Measurements from ENCODE around the gene TAAR1. TPM values are rescaled to one million over a fixed set of nuclear protein-coding genes. Genes with fewer than 3 reads are reported as not detected.
"Not testable (repeated sequence)": the region's sequence is repeated elsewhere in the genome, so short reads cannot be mapped to it uniquely, and the experiment has no call there.

Gene TAAR1
- total RNA-seq, 1 experiment from 2014 or later = not detected

- not testable (repeated sequence) for DNase-seq; H3K27me3 ChIP-seq (ENCODE audit: control insufficient read depth, insufficient read depth, low read length); H3K36me3 ChIP-seq (replicated peaks; ENCODE audit: control insufficient read depth, insufficient read depth, low read length); H3K4me3 ChIP-seq (ENCODE audit: insufficient read depth, low read depth, low read length)
Measured at GRCh38 chr6:132635288-132635687, 23.7 kb downstream of the TAAR1 start.

- DNase-seq = no peak
- Histone ChIP-seq H3K27me3 (ENCODE audit: control insufficient read depth, insufficient read depth, low read length) (no peaks in the 10 kb centered on the region), H3K36me3 (replicated peaks; ENCODE audit: control insufficient read depth, insufficient read depth, low read length) (no peaks in the 10 kb centered on the region), H3K4me3 (ENCODE audit: insufficient read depth, low read depth, low read length) (no peak overlapping the region)
Measured at GRCh38 chr6:132634796-132635195, 24.2 kb downstream of the TAAR1 start.

- no peak overlapping the region for H3K4me3 ChIP-seq (ENCODE audit: insufficient read depth, low read depth, low read length)
- DNase-seq = no peak
- no peaks in the 10 kb centered on the region for H3K36me3 ChIP-seq (replicated peaks; ENCODE audit: control insufficient read depth, insufficient read depth, low read length)
- H3K27me3 ChIP-seq (ENCODE audit: control insufficient read depth, insufficient read depth, low read length) = no peaks in the 10 kb centered on the region
Measured at GRCh38 chr6:132633362-132633761, 25.6 kb downstream of the TAAR1 start.

GRCh38 chr6:132624175-132624574 lies 34.8 kb downstream of the TAAR1 start, which contains the start of gene TAAR2:
TSS of gene TAAR2 (minus strand) at chr6:132624275. CDS start at chr6:132624275, 0 bp downstream.
- Histone ChIP-seq H3K27me3 (ENCODE audit: control insufficient read depth, insufficient read depth, low read length) (no peaks in the 10 kb centered on the region), H3K4me3 (ENCODE audit: insufficient read depth, low read depth, low read length) (no peak within 1 kb of the TSS), H3K36me3 (replicated peaks; ENCODE audit: control insufficient read depth, insufficient read depth, low read length) (no peaks in the 10 kb centered on the region)
- no peak for DNase-seq

- no peaks in the 10 kb centered on the region for H3K36me3 ChIP-seq (replicated peaks; ENCODE audit: control insufficient read depth, insufficient read depth, low read length)
- no peak overlapping the region for H3K4me3 ChIP-seq (ENCODE audit: insufficient read depth, low read depth, low read length)
- DNase-seq = no peak
- no peaks in the 10 kb centered on the region for H3K27me3 ChIP-seq (ENCODE audit: control insufficient read depth, insufficient read depth, low read length)
Measured at GRCh38 chr6:132623106-132623845, 35.7 kb downstream of the TAAR1 start.

- no peak for DNase-seq
- Histone ChIP-seq H3K27me3 (ENCODE audit: control insufficient read depth, insufficient read depth, low read length) (no peaks in the 10 kb centered on the region), H3K4me3 (ENCODE audit: insufficient read depth, low read depth, low read length) (no peak overlapping the region), H3K36me3 (replicated peaks; ENCODE audit: control insufficient read depth, insufficient read depth, low read length) (no peaks in the 10 kb centered on the region)
Measured at GRCh38 chr6:132616677-132617076, 42.3 kb downstream of the TAAR1 start.

GRCh38 chr6:132614554-132614953 lies 44.4 kb downstream of the TAAR1 start:
- Histone ChIP-seq H3K4me3 (ENCODE audit: insufficient read depth, low read depth, low read length) (no peak overlapping the region), H3K36me3 (replicated peaks; ENCODE audit: control insufficient read depth, insufficient read depth, low read length) (no peaks in the 10 kb centered on the region), H3K27me3 (ENCODE audit: control insufficient read depth, insufficient read depth, low read length) (no peaks in the 10 kb centered on the region)
- DNase-seq = no peak

- no peak for DNase-seq
- no peak overlapping the region for H3K4me3 ChIP-seq (ENCODE audit: insufficient read depth, low read depth, low read length)
- H3K27me3 ChIP-seq (ENCODE audit: control insufficient read depth, insufficient read depth, low read length) = no peaks in the 10 kb centered on the region
- no peaks in the 10 kb centered on the region for H3K36me3 ChIP-seq (replicated peaks; ENCODE audit: control insufficient read depth, insufficient read depth, low read length)
Measured at GRCh38 chr6:132612449-132613108, 46.4 kb downstream of the TAAR1 start.

- no peak for DNase-seq
- H3K27me3 ChIP-seq (ENCODE audit: control insufficient read depth, insufficient read depth, low read length) = no peaks in the 10 kb centered on the region
- no peak overlapping the region for H3K4me3 ChIP-seq (ENCODE audit: insufficient read depth, low read depth, low read length)
- no peaks in the 10 kb centered on the region for H3K36me3 ChIP-seq (replicated peaks; ENCODE audit: control insufficient read depth, insufficient read depth, low read length)
Measured at GRCh38 chr6:132611616-132612015, 47.4 kb downstream of the TAAR1 start.

GRCh38 chr6:132607544-132608233 lies 51.3 kb downstream of the TAAR1 start:
- H3K27me3 ChIP-seq (ENCODE audit: control insufficient read depth, insufficient read depth, low read length) = no peaks in the 10 kb centered on the region
- no peak for DNase-seq
- H3K4me3 ChIP-seq (ENCODE audit: insufficient read depth, low read depth, low read length) = no peak overlapping the region
- H3K36me3 ChIP-seq (replicated peaks; ENCODE audit: control insufficient read depth, insufficient read depth, low read length) = no peaks in the 10 kb centered on the region

- no peaks in the 10 kb centered on the region for H3K36me3 ChIP-seq (replicated peaks; ENCODE audit: control insufficient read depth, insufficient read depth, low read length)
- no peak overlapping the region for H3K4me3 ChIP-seq (ENCODE audit: insufficient read depth, low read depth, low read length)
- DNase-seq = no peak
- H3K27me3 ChIP-seq (ENCODE audit: control insufficient read depth, insufficient read depth, low read length) = no peaks in the 10 kb centered on the region
Measured at GRCh38 chr6:132604635-132605152, 54.3 kb downstream of the TAAR1 start.

GRCh38 chr6:132600900-132601299 lies 58.1 kb downstream of the TAAR1 start:
- H3K4me3 ChIP-seq (ENCODE audit: insufficient read depth, low read depth, low read length); DNase-seq; H3K27me3 ChIP-seq (ENCODE audit: control insufficient read depth, insufficient read depth, low read length); H3K36me3 ChIP-seq (replicated peaks; ENCODE audit: control insufficient read depth, insufficient read depth, low read length): not testable (repeated sequence)

- peak; percentile 14 for DNase-seq
- Histone ChIP-seq H3K27me3 (ENCODE audit: control insufficient read depth, insufficient read depth, low read length) (no peaks in the 10 kb centered on the region), H3K36me3 (replicated peaks; ENCODE audit: control insufficient read depth, insufficient read depth, low read length) (no peaks in the 10 kb centered on the region), H3K4me3 (ENCODE audit: insufficient read depth, low read depth, low read length) (no peak overlapping the region)
Measured at GRCh38 chr6:132598473-132598872, 60.5 kb downstream of the TAAR1 start.

- no peak for DNase-seq
- Histone ChIP-seq H3K36me3 (replicated peaks; ENCODE audit: control insufficient read depth, insufficient read depth, low read length) (no peaks in the 10 kb centered on the region), H3K27me3 (ENCODE audit: control insufficient read depth, insufficient read depth, low read length) (no peaks in the 10 kb centered on the region), H3K4me3 (ENCODE audit: insufficient read depth, low read depth, low read length) (no peak overlapping the region)
Measured at GRCh38 chr6:132596201-132596600, 62.8 kb downstream of the TAAR1 start.
